GM12892 (cell line): ENCODE measurements around the gene KRTAP10-4.

Source experiments
- POLR2A ChIP-seq: IDR thresholded peaks from 2 replicates; pipeline ENCODE4 v1.6.1; 2011; ENCODE audit warnings: low read depth, low read length, control low read depth
- POLR2AphosphoS5 ChIP-seq: IDR thresholded peaks from 2 replicates; pipeline ENCODE4 v1.6.1; 2011; ENCODE audit warnings: low read depth, low read length, control low read depth
- TAF1 ChIP-seq: IDR thresholded peaks from 2 replicates; pipeline ENCODE4 v1.6.1; 2011; ENCODE audit warnings: low read depth, mild to moderate bottlenecking, control low read depth, low read length, borderline replicate concordance

- TF ChIP-seq TAF1 (no peak), POLR2A (no peak), POLR2AphosphoS5 (no peak)
These were observed 48.0 kb upstream of the KRTAP10-4 start for GRCh38 chr21:44525391-44526095.
